GM19372 (cell line): ENCODE results near the gene KRT33A.

Experiments used
- ATAC-seq: cut with Tn5 transposase; IDR thresholded peaks from one replicate; pipeline ENCODE4 v1.9.1; 2021; ENCODE audit warnings: mild to moderate bottlenecking, low read depth, moderate library complexity; ENCODE audit not compliant: unreplicated experiment

Gene KRT33A

GRCh38 chr17:41332239-41332638 lies 18.4 kb downstream of the KRT33A start:
- ATAC-seq = no peak

DNA sequence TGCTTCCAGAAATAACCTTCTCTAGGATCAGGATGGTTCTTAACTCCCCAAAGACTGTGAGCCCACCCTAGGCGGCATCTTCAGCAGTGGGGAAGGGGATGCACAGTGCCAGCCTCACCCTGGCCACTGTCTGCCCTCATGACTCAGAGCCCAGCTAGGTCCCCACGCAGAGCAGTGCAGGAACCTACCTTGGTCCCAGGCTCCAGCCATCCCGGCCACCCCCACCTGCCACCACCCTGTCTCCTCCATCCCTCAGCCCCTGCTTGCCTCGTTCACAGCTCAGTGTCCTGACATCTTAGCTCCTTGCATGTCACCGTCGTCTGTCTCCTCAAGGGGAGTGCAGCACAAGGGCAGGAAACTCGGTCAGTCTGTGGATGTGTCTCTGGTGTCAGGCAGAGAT lies 19.0 kb downstream of the KRT33A start:
- ATAC-seq = no peak

DNA sequence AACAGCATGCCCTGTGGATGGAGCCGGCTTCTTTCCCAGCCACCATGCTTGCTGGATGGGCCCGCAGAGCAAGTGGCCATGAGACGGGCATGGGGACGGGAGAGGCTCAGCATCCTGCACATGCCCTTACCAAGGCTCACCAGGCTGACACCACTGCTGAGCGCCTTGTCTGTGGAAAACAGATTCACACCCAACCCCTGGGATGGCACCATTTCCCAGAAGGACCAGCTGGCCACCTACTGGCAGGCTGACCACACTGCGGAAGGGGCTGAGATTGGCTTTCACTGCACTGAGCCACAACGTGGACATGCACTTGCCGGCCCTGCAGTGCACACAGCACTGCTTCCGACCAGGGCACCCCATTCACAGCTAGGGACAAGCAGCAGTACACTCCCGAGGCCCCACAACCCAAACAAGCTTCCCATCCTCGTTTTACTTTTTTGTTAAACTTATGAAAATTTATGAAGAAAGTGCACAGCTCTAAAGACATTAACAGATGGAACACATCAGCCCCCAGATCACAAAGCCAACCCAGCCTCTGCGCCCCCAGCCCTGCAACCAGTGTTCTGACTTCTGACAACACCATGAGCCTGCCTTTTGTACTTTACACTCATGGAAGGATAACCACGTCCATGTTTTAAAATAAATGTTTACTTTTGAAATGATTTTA lies 21.2 kb downstream of the KRT33A start:
- ATAC-seq = no peak

DNA sequence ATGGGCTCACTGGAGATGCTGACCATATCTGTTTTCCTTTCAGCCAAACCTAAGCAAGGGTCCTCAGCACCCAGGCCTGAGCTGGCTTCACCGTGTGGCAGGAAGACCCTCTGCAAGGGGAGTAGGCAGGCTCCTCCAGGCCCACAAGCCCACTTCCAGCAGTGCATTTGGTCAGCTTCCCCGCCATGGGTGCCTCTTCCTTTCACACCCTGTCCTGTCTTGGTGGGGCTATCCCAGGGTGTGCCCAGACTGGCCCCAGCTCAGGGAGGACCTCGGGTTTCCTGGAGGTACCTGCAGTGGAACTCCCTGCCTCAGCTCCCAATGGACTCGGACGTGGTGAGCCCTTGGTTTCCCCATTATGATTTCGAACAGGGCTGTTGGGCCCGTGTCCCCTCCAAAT lies 22.4 kb downstream of the KRT33A start:
- no peak for ATAC-seq

DNA sequence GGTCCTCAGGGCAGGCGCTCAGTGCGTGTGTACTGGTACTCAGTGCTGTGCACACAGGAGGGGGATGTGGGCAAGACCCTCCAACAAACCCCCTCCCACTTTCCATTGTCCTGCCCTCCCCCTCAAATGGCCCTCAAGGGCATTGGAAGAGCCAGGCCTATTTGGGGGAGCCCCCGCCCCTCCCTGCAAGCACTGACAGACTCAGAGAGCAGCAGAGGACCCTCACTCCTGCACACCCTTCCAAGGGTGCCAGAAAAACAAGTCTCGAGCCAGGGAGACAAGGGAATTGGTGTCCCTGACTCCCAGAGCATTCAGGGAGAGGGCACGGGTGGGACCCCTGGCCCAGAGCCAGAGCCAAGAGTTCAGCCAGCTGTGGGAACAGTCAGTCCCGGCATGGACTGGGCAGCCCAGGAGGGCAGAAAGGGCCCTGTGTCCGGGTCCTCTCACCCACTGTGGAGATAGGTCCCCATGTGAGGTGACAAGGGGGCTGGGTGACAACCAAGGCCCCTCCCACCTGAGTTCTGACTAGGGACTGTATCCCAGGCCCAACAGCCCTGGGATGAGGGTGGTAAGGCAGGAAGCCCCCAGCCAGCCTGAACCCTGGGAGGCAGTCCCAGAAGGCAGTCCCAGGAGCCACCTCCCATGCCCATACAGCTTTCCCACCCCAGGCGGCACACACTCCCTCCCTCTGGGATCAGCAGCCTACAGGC lies 23.1 kb downstream of the KRT33A start:
- ATAC-seq = no peak

GRCh38 chr17:41326173-41327145 lies 24.2 kb downstream of the KRT33A start:
- no peak for ATAC-seq

DNA sequence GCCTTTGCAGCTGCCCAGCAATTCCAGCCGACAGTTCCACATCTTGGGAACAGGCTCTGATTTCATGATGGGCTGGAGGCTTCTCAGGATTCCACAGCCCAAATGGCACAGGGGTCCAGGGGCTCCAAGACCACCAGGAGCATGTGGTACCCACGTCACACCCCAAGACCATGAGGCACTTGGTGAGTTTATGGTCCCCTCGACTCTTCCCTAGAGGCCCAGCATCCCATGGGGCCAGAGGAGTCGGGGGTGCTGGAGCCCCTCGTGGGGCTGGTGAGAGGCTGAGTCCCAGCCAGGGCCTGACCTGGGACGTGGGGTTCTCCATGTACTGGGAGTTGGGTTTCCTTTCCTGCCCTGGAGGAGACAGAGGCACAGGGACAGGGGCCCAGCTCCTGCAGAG lies 25.0 kb downstream of the KRT33A start:
- ATAC-seq = no peak

GRCh38 chr17:41325126-41325525 lies 25.5 kb downstream of the KRT33A start:
- ATAC-seq = no peak

- no peak for ATAC-seq
Observed at GRCh38 chr17:41324180-41325075, 26.2 kb downstream of the KRT33A start.

GRCh38 chr17:41322903-41323895 lies 27.4 kb downstream of the KRT33A start:
- ATAC-seq = no peak

GRCh38 chr17:41322094-41322902 lies 28.3 kb downstream of the KRT33A start:
- ATAC-seq = no peak

DNA sequence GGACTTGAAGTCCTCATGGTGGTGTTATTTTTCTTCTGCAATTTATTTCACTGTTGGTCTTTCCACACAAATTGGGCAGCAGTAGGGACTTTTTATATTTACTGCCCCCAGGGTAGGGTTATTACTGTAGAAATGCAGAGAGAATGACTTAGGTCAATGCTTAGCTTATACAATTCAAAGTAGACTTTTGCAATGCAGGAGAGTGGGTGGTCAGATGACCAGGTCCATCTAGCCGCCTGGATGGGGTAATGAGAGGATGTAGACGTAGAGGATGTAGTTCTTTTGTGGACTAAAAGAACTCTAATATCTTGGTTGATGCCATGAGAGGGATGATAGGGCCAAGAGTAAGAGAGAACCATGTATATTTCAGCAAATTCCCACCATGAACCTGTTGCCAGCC lies 32.4 kb downstream of the KRT33A start:
- no peak for ATAC-seq

- ATAC-seq = no peak
Observed at GRCh38 chr17:41315814-41316445, 34.7 kb downstream of the KRT33A start.

- no peak for ATAC-seq
Observed at GRCh38 chr17:41315204-41315794, 35.3 kb downstream of the KRT33A start, which contains the start of gene KRTAP17-1. Gene KRTAP17-1 (minus strand): TSS chr17:41315710. CDS start chr17:41315650, 60 bp downstream.

GRCh38 chr17:41311111-41311510 lies 39.5 kb downstream of the KRT33A start:
- no peak for ATAC-seq

GRCh38 chr17:41308918-41309359 lies 41.7 kb downstream of the KRT33A start, which contains the start of gene KRTAP16-1:
Gene KRTAP16-1 (minus strand): TSS chr17:41309309. CDS start chr17:41309253, 56 bp downstream.
- ATAC-seq = no peak
